HG02870 (cell line): Measurements from ENCODE around the gene IL12RB1.
"Not testable (repeated sequence)": the region's sequence is repeated elsewhere in the genome, so short reads cannot be mapped to it uniquely, and the experiment has no call there.

ENCODE experiments used
- ATAC-seq: cut with Tn5 transposase; IDR thresholded peaks from one replicate; pipeline ENCODE4 v1.9.1; 2021; ENCODE audit warnings: mild to moderate bottlenecking, moderate library complexity; ENCODE audit not compliant: unreplicated experiment

The IL12RB1 gene

DNA sequence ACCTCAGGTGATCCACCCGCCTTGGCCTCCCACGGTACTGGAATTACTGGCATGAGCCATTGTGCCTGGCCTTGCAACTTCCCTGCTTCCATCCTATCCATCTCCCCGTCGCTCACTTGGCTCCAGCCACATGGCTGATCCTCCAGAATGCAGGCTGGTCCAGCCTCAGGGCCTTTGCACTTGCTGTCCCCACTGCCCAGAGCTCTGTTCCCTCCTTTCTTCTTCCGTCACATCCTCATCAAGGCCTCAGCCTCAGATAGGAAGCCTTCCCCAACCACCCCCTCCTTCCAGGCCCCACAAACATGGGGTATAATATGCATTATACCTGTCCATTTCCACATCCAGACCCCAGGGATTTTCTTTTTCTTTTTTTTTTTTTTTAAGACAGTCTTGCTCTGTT is 27.1 kb upstream of the IL12RB1 start:
- ATAC-seq = no peak

DNA sequence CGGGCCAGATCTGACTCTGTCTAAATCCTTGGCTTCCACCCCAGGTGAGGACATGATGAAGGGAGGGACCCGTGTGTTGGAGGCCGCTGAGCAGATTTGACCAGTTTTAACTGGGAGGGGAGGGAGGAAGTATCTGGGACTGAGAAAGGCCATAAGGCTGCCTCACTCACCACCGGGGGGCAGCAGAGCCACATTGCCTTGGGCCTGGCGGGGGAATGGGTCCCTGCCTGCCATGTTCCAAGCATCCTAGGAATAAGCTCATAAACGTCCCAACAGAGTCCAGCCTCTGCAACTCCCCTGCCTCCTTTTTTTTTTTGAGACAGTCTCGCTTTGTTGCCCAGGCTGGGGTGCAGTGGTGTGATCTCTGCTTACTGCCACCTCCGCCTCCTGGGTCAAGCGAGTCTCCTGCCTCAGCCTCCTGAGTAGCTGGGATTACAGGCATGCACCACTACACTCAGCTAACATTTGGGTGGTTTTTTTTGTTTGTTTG is 26.3 kb upstream of the IL12RB1 start:
- ATAC-seq = no peak

DNA sequence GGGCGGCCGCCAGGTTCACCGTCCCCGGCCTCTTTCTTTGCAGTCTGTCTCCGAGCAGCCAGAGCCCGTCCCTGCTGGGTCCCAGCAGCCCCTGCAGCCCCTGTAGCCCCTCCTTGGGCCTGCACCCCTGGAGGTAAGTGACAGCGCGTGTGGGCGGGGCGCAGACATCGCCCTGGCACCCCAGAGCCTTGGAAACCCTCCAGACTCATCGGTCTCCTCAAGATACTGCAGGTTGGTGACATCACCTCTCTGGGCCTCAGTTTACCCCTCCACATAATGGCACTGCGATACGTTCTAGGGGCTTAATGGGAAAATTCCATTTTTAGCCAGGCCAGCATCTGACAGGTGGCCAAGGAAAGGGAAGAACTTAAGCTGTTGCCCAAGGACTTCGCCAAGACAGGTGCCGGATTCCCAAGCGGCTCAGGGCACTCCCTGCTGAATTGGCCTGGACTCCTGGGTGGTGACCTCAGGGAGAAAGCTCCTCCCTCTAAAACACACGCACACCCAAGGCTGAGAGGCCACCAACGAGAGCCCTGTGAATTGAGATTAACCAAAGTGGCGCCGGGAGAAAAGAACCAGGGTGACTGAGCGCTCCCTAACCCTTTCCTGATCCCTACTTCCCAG is 24.0 kb upstream of the IL12RB1 start:
- no peak for ATAC-seq

DNA sequence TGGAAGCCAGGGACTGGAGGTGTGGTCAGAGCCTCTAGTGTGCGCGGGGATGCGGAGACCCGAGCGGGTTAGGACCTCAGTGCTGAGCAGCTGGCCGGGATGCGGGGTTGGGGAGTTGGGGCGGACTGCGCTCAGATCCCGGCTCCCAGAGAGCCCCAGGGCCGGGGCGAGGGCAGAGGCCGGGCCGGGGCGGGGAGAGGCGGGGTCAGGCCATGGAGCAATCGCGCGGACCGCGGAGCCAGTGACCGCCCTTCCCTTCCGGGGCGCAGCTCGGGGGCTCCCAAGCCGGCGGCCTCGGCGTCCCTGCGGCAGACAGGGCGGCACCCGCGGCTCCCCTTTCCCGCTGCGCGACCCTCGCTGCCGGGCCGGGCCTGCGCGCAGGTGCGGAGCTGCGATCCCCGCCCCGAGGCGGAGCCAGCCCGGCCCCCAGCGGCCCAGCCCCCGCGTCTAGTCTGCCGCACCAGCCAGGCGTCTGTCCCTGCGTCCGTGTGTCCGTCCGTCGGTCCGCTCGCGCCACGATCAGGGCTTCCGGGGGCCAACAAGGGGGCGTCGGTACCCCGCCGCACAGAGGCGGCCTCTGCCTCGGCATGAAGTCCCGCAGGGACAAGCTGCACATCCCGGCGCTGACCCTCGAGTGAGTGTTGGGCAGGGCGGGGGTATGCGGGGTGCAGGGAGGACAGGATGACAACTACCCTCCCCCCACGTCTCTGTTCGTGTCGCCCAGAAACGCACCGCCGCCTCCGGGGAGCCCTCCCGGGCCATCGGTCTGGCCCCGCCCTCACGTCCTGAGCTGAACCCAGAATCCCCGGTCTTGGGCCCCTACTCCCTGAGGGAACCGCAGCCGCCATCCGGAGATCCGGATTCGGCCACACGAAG is 23.2 kb upstream of the IL12RB1 start:
- no peak for ATAC-seq

DNA sequence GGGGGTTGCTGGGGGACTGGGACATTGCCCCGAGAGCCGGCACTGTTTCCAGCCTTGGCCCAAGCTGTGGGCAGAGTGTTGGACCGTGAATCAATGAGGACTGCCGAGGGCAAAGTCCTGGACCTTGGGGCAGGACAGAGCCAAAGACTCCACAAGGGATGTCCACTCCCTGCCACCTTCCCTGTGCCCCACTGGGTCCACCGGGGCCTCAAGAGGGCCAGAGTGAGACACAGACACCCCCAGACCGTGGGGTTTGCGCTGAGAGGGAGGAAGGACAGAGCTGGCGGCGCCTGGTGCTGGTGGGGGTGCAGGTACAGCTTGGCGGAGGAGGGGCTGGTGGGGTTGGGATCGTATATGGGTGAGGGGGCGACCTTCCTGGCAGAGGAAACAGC is 22.6 kb upstream of the IL12RB1 start:
- no peak for ATAC-seq

DNA sequence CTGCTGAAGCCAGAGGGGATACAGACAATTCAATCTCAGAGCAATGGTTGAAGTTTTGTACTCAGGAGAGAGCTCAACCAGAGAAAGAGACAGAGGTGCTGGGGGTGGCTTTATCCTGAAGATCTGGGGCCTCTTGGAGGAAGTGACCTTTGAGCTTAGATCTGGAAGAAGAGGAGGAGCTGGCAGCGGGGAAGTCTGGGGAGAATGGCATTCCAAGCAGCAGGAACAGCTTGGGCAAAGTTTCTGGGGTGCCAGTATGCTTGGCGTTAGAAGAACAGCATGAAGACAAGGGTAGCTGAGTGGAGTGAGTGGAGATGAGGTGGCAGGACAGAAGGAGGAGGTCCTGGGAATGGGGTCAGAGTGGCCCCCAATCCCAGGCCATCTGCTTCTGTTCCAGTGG is 22.2 kb upstream of the IL12RB1 start:
- ATAC-seq = no peak

DNA sequence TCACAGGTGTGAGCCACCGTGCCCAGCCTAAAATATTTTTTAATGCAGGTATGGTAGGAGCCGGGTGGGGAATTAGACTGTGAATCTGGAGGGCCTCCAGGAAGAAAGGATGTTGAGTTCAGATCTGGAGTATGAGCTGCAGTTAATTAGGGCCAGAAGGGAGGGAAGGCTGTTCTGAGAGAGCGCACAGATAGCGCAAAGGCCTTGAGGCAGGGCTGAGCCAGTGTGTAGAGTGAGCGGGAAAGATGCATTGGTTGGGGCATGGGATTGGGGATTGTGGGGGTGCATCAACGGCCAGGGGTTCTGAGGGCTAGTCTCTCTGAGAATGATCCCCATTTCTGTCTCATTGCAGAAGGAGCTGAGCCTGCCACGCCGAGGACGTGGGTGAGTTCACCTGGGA is 20.5 kb upstream of the IL12RB1 start:
- ATAC-seq = no peak

DNA sequence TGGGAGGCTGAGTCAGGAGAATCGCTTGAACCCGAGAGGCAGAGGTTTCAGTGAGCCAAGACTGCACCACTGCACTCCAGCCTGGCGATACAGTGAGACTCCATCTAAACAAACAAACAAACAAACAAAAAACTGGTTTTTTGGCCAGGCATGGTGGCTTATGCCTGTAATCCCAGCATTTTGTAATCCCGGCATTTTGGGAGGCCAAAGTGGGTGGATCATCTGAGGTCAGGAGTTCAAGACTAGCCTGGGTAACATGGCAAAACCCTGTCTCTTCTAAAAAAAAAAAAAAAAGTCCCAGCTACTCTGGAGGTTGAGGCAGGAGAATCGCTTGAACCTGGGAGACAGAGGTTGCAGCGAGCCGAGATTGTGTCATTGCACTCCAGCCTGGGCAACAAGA is 18.5 kb upstream of the IL12RB1 start:
- not testable (repeated sequence) for ATAC-seq

DNA sequence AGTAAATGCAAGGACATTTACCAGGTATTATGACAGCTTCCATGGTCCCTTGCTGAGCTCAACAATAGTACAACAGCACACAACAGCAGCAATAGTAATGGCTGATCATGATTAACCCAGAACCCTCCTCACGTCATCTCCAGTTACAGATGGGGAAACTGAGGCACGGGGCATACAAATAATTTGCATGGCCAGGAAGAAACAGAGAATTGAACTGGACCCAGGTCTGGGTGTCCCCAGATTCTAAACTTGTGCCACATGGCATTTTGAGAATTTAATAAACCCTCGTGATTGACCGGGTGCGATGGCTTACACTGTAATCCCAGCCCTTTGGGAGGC is 18.0 kb upstream of the IL12RB1 start:
- no peak for ATAC-seq

DNA sequence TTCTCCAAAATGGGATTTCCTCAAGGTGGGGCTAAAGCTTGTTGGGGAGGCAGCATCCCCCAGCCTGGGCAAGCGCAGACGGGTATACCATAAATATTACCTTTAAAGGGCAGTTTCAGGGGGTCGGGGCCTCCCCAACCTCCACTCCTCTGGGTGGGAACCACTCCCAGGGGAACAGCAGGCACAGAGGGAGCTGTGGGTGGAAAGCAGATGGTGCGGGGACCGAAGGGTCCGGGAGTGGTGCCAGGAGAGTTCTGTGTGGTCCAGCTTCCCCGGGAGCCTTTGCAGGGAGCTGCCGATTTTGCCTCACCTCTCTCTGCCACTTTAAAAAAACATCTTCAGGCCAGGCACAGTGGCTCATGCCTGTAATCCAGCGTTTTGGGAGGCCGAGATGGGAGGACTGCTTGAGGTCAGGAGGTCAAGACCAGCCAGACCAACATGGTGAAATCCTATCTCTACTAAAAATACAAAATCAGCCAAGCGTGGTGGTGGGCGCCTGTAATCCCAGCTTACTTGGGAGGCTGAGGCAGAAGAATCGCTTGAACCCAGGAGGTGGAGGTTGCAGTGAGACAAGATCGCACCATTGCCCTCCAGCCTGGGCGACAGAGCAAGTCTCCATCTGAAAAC is 16.3 kb upstream of the IL12RB1 start:
- no peak for ATAC-seq

DNA sequence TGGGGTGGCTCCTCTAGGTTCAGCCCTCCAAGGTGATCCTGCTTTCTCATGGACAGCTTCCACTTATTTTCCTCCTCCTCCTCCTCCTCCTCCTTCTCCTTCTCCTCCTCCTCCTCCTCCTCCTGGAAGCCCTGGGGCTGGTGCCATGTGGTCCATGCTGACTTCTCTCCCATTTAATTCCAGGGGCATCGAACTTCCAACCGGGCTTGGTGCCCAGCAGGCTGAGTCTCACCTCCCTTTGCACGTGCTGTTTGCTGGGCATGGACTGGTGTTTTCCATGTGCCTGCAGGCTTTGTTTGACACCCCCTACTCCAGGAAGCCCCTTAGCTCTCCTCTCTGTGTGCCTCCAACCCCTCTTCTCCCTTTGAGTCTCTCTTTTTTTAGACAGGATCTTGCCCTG is 14.5 kb upstream of the IL12RB1 start:
- no peak for ATAC-seq

DNA sequence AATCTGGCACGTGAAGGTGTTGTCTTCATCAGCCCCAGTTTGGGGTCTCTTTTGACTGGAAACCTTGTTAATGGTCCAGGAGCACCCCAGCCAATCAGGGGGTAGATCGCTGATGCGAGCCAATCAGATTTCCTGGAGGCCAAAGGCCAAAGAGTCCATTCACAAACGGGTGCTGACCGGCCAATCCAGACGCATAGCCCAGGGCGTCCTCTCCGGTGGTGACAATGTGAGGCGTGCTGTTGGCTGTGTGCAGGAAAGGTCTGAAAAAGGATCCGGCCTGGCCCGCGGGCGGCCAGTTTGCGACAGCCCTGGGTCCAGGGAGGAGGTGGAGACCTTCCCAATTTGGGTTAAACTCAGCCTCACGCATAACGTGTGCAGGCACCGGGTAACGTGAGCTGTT is 14.0 kb upstream of the IL12RB1 start:
- no peak for ATAC-seq

DNA sequence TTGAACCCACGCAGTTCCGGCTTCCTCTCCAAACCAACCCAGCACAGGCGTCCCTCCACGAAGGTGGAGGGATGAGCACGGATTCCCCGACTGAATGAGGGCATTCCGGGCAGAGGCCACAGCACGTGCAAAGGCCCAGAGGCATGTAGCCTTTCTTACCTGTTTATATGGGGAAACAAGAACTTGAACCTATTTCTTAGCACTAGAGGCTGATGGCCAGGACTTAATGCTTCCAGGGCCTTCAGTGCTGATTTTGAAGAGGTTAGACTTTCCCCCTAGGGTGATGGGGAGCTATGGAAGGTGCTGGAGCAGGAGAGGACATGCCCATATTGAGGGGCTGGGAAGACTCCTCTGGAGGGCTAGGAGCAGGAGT is 12.9 kb upstream of the IL12RB1 start:
- no peak for ATAC-seq

DNA sequence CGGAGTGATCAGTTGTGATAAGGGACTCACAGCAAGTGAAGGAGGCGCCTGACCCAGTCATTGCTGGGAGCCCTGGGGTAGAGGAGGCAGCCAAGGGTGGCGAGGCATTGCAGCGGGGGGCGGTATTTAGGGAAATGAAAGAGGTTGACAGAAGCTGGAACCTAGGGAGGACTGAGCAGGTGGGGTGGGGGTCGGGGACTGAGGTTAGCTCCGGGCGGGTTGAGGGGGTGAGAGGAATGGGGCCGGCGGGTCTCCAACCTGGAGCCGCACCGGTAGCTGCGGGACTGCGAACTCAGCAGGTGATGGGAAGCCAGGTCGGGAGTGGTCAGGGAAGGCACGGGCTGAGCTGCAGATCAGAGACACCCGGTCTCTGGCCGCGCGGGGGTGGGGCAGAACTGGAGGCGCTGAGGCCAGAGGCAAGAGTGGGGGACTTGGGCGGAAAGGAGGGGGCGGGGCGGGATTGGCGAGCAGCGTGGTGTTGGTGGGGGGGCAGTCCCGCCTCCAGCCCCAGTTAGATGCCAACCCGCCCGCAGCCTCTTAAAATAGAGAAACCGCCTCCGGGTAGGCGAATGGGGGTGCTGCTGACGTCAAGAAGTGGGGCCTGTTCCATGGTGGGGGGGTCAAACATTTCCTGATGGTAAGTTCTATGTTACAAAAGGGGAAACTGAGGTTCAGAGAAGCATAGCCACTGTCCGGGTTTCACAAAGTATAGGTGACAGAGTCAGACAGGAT is 12.3 kb upstream of the IL12RB1 start:
- peak; percentile 54 for ATAC-seq

DNA sequence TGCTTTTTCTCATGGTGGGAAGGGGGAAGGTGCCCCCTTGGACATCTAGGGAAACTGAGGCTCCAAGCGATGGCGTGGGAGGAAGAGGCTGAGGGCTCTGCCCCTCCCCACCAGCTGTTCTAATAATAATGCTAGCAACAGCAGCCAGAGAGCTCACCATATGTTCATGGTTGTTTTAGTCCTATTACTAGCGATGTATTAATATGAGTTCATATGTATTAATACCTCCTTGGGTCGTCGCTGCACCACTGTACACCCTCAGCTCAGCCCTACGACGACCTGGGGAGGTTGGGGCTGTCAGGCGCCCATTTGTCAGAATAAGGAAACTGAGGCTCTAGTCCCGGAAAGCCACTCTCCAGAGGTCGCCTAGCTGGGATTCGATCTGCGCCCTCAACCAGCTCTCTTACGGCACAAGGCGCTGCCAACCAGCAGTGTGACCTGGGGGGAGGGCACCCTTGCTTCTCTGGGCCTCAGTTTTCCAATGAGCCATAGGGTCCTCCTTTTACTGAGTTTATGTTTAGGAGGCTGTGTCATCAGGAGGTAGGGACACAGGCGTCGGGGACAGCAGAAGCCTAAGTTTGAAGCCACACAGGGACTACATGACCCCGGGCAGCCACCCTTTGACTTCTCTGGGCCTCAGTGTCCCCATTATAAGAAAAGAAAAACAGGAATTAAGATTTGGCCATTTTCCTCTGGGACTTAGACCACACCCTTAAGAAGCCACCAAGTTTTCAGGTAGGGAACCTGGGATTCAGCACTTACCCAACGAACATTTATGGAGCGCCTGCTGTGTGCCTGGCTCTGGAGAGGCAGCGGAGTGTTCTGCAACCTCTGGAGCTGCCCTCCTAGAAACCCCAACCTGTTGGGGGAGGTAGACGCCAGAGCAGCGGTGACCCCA is 11.5 kb upstream of the IL12RB1 start:
- no peak for ATAC-seq

DNA sequence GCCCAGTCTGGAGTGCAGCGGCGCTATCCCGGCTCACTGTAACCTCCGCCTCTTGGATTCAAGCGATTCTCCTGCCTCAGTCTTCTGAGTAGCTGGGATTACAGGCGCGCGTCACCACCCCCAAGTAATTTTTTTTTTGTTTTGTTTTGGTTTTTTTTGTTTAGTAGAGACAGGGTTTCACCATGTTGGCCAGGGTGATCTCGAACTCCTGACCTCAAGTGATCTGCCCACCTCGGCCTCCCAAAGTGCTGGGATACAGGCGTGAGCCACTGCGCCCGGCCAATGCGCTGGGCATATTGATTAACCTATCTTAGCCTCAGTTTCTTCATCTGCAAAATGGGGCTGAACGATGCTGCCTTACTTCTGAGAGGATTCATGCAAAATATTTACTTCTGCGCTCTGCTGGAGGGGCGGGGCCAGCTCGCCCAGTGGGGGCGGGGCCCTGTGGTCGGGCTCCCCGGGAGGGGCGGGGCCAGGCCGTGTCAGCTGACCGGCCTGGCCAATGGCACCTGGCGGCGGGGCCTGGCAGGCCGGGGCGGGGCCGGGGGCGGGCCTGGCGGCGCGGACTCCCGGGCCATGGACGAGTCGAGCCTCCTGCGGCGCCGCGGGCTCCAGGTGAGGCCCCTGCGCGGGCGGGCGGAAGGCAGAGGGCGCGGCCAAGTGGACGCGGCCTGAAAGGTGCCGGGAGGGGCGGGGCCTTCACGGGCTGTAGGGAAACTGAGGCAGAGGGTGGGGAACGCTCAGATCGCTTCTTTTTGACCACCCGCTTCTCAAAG is 10.7 kb upstream of the IL12RB1 start, which contains the start of gene MAST3:
Gene MAST3, plus strand, starts transcription at position 562 of the 776 bp plus-strand sequence. Its CDS starts 15 bp downstream, at position 577.
- ATAC-seq = peak; percentile 44

DNA sequence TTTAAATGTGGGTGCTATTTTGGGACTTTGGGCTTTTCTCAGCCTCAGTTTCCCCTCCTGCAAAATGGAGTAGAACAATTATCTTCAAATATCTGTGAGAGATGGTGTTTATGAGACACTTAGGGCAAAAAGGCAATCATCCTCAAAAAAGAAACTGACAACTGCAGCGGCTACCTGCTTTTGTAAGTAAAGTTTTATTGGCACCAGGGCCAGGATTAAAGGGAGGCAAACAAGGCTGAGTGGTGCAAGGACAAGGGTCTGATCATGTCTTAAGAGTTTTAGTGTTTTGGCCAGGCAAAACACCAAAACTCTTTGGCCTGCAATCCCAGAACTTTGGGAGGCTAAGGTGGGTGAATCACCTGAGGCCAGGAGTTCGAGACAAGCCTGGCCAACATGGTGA is 9.5 kb upstream of the IL12RB1 start:
- no peak for ATAC-seq

DNA sequence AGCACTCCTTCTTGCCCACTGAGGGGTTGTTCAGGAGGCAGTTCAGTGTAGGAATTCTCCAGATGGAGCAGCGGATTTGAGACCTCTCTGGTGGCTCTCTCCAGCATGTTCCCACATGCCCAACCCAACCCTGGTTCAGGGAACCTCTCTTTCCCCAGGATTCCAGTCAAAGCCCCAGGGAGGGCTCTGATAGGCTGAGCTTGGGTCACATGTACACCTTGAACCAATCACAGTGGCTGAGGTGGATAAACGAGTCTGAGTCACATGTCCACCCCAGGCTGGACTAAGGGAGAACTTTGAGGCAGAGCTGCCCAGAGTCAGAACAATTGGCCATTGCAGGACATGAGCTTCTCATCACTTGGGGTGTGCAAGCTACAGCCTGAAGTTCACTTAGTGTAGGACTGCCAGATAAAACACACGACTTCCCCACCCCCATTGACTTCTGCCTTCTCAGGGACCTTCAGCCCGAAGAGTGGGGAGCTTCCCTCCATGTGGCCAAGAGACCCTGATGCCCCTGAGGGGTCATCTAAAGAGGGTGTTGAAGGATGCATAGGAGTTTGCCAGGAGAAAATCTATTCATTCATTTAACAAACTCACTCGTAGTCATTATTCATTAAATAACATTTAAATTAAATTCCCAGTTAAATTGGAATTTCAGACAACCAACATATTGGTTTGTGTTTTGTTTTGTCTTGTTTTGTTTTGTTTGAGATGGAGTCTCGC is 6.9 kb upstream of the IL12RB1 start:
- no peak for ATAC-seq

DNA sequence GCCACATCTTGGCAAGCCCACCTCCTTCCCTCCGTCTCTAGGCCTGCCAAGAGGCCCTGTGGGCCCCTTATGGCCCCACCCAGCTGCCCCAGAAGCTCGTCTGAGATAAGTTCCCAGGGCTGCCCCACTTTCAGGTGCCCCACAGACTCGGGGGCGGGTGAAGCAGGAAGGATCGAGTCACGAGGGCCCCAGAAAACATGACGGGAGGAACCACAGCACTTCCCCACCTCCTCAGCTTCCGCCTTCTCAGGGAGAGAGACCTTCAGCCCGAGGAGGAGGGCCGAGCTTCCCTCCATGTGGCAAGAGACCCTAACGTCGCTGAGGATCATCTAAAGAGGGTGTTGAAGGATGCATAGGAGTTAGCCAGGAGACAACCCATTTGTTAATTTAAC is 4.5 kb upstream of the IL12RB1 start:
- ATAC-seq = no peak
